ENCODE measurements around the gene F2RL3. TPM values are rescaled to one million over a fixed set of nuclear protein-coding genes. Genes with fewer than 3 reads are reported as not detected.

F2RL3 gene
- polyA plus RNA-seq, 1 donor from 2014 or later, result not detected

- H4K20me1 ChIP-seq (ENCODE audit: insufficient read depth), result no peaks in the 10 kb centered on the region
- H3K36me3 ChIP-seq (ENCODE audit: insufficient read depth, low read length), result no peaks in the 10 kb centered on the region
- no peaks in the 10 kb centered on the region for H3K9me3 ChIP-seq (ENCODE audit: low read length)
- H3K4me3 ChIP-seq (ENCODE audit: low read length), result no peak overlapping the region
- H3K27me3 ChIP-seq (ENCODE audit: insufficient read depth, low read depth, low read length), result no peaks in the 10 kb centered on the region
- no peak overlapping the region for H3K27ac ChIP-seq (ENCODE audit: low read length)
- no peak overlapping the region for H3K9ac ChIP-seq (ENCODE audit: low read length)
- H2AFZ ChIP-seq (ENCODE audit: low read depth, low read length), result no peak overlapping the region
- no peak for TF ChIP-seq EP300 (conservative IDR thresholded peaks at IDR 0.05; ENCODE audit: poor library complexity, severe bottlenecking)
- no peak for TF ChIP-seq MXI1 (conservative IDR thresholded peaks at IDR 0.05; ENCODE audit: poor library complexity, severe bottlenecking)
- no peak for TF ChIP-seq REST (IDR thresholded peaks at IDR 0.05; ENCODE audit: borderline replicate concordance)
- TF ChIP-seq RAD21 (conservative IDR thresholded peaks at IDR 0.05), result no peak
- no peak for TF ChIP-seq EZH2 (IDR thresholded peaks at IDR 0.05; ENCODE audit: borderline replicate concordance, insufficient read depth, low read length, poor library complexity, severe bottlenecking)
- TF ChIP-seq POLR2AphosphoS5 (IDR thresholded peaks at IDR 0.05), result no peak
- no peak for TF ChIP-seq TAF1 (IDR thresholded peaks at IDR 0.05; ENCODE audit: low read depth)
- no peak for TF ChIP-seq SMC3 (conservative IDR thresholded peaks at IDR 0.05; ENCODE audit: poor library complexity)
- TF ChIP-seq CTCF (IDR thresholded peaks at IDR 0.05; ENCODE audit: poor library complexity, severe bottlenecking), result no peak
- no peaks in the 10 kb centered on the region for H3K9me2 ChIP-seq (ENCODE audit: insufficient read depth, low read length)
- H3K4me2 ChIP-seq (ENCODE audit: low read length), result no peak overlapping the region
- no peaks in the 10 kb centered on the region for H3F3A ChIP-seq (ENCODE audit: insufficient read depth, low read length, poor library complexity, severe bottlenecking)
- H3K79me2 ChIP-seq (replicated peaks; ENCODE audit: insufficient read depth, low read length), result no peaks in the 10 kb centered on the region
These were observed 37.6 kb upstream of the F2RL3 start for GRCh38 chr19:16851031-16851712.

GRCh38 chr19:16853066-16853465 lies 35.7 kb upstream of the F2RL3 start:
- Histone ChIP-seq H3K9me2 (ENCODE audit: insufficient read depth, low read length) (no peaks in the 10 kb centered on the region), H3K79me2 (replicated peaks; ENCODE audit: insufficient read depth, low read length) (no peaks in the 10 kb centered on the region), H3K9me3 (ENCODE audit: low read length) (no peaks in the 10 kb centered on the region), H3K27ac (ENCODE audit: low read length) (no peak overlapping the region), H2AFZ (ENCODE audit: low read depth, low read length) (no peak overlapping the region), H3K4me3 (ENCODE audit: low read length) (no peak overlapping the region), H4K20me1 (ENCODE audit: insufficient read depth) (no peaks in the 10 kb centered on the region), H3K4me2 (ENCODE audit: low read length) (no peak overlapping the region), H3K9ac (ENCODE audit: low read length) (no peak overlapping the region), H3F3A (ENCODE audit: insufficient read depth, low read length, poor library complexity, severe bottlenecking) (no peaks in the 10 kb centered on the region), H3K36me3 (ENCODE audit: insufficient read depth, low read length) (no peaks in the 10 kb centered on the region), H3K27me3 (ENCODE audit: insufficient read depth, low read depth, low read length) (no peaks in the 10 kb centered on the region)
- no peak for TF ChIP-seq SMC3 (conservative IDR thresholded peaks at IDR 0.05; ENCODE audit: poor library complexity)
- no peak for TF ChIP-seq REST (IDR thresholded peaks at IDR 0.05; ENCODE audit: borderline replicate concordance)
